ENCODE results near the gene KCNJ12. TPM values are rescaled to one million over a fixed set of nuclear protein-coding genes. Genes with fewer than 3 reads are reported as not detected.
A peak's percentile ranks its signal among the peaks of the same experiment; 100 is the strongest.

KCNJ12 gene
- total and polyA plus RNA-seq, 5 donors from 2014 or later: 0.15 TPM; not detected in 4

- Histone ChIP-seq H3K27me3 (ENCODE audit: control insufficient read depth, insufficient read depth, low read length) (no peaks in the 10 kb centered on the region), H3K4me3 (ENCODE audit: low read depth, low read length) (no peak overlapping the region), H3K9me3 (ENCODE audit: control insufficient read depth in 2 of 2, low read length in 2 of 2) (no peaks in the 10 kb centered on the region), H3K27ac (ENCODE audit: insufficient read depth, low read length, poor library complexity, severe bottlenecking) (no peak overlapping the region), H3K4me1 (ENCODE audit: control insufficient read depth, insufficient read depth, low read length, poor library complexity, severe bottlenecking) (no peaks in the 10 kb centered on the region), H3K36me3 (ENCODE audit: control insufficient read depth, insufficient read depth, low read length) (no peaks in the 10 kb centered on the region)
- H3K9me3 Mint-ChIP-seq: no peaks in the 10 kb centered on the region
- peak overlapping the region in 1 of 3 donors; percentile 66 for H3K27ac Mint-ChIP-seq
- H3K27me3 Mint-ChIP-seq: no peaks in the 10 kb centered on the region
- ATAC-seq (ENCODE audit: low read depth in 2 of 2): no peak
- peaks cover 0 to 15% (median 6%) of the 10 kb centered on the region in 4 donors for H3K4me1 Mint-ChIP-seq
- H3K4me3 Mint-ChIP-seq: no peak overlapping the region
- DNase-seq: no peak
- H3K36me3 Mint-ChIP-seq: no peaks in the 10 kb centered on the region
Observed at GRCh38 chr17:21458054-21458453, 81.9 kb downstream of the KCNJ12 start.

- H3K4me3 Mint-ChIP-seq: no peak overlapping the region
- H3K4me3 ChIP-seq (ENCODE audit: low read depth, low read length): no peak overlapping the region
Observed at GRCh38 chr17:21459536-21459935, 83.4 kb downstream of the KCNJ12 start.

GRCh38 chr17:21460358-21460757 lies 84.2 kb downstream of the KCNJ12 start:
- H3K4me3 ChIP-seq (ENCODE audit: low read depth, low read length): no peak overlapping the region
- Mint-ChIP-seq H3K4me3 (no peak overlapping the region), H3K36me3 (no peaks in the 10 kb centered on the region), H3K27ac (no peak overlapping the region), H3K27me3 (no peaks in the 10 kb centered on the region), H3K4me1 (peaks cover 0 to 24% (median 6%) of the 10 kb centered on the region in 4 donors), H3K9me3 (peaks cover 0 to 1% (median 0%) of the 10 kb centered on the region in 7 donors)
- H3K9me3 ChIP-seq (ENCODE audit: control insufficient read depth in 2 of 2, low read length in 2 of 2): no peaks in the 10 kb centered on the region
- H3K27me3 ChIP-seq (ENCODE audit: control insufficient read depth, insufficient read depth, low read length): no peaks in the 10 kb centered on the region
- DNase-seq: no peak
- H3K4me1 ChIP-seq (ENCODE audit: control insufficient read depth, insufficient read depth, low read length, poor library complexity, severe bottlenecking): no peaks in the 10 kb centered on the region
- no peaks in the 10 kb centered on the region for H3K36me3 ChIP-seq (ENCODE audit: control insufficient read depth, insufficient read depth, low read length)
- ATAC-seq (ENCODE audit: low read depth in 2 of 2): no peak
- H3K27ac ChIP-seq (ENCODE audit: insufficient read depth, low read length, poor library complexity, severe bottlenecking): no peak overlapping the region

More at GRCh38 chr17:21459536-21459935, 83.4 kb downstream of the KCNJ12 start:
- ATAC-seq (ENCODE audit: low read depth in 2 of 2) (no peak), DNase-seq (no peak)
- Mint-ChIP-seq H3K27ac (no peak overlapping the region), H3K9me3 (peaks cover 0 to 1% (median 0%) of the 10 kb centered on the region in 7 donors), H3K4me1 (peaks cover 0 to 24% (median 6%) of the 10 kb centered on the region in 4 donors), H3K36me3 (no peaks in the 10 kb centered on the region), H3K27me3 (no peaks in the 10 kb centered on the region)
- no peaks in the 10 kb centered on the region for H3K27me3 ChIP-seq (ENCODE audit: control insufficient read depth, insufficient read depth, low read length)
- no peaks in the 10 kb centered on the region for H3K9me3 ChIP-seq (ENCODE audit: control insufficient read depth in 2 of 2, low read length in 2 of 2)
- H3K27ac ChIP-seq (ENCODE audit: insufficient read depth, low read length, poor library complexity, severe bottlenecking): no peak overlapping the region
- no peaks in the 10 kb centered on the region for H3K4me1 ChIP-seq (ENCODE audit: control insufficient read depth, insufficient read depth, low read length, poor library complexity, severe bottlenecking)
- H3K36me3 ChIP-seq (ENCODE audit: control insufficient read depth, insufficient read depth, low read length): no peaks in the 10 kb centered on the region

GRCh38 chr17:21462237-21462636 lies 86.1 kb downstream of the KCNJ12 start:
- no peak for ATAC-seq (ENCODE audit: low read depth in 2 of 2)
- DNase-seq: no peak
- Mint-ChIP-seq H3K36me3 (no peaks in the 10 kb centered on the region), H3K4me3 (no peak overlapping the region), H3K27ac (peak overlapping the region in 1 of 3 donors; percentile 40), H3K9me3 (peaks cover 0 to 1% (median 0%) of the 10 kb centered on the region in 7 donors), H3K4me1 (peaks cover 0 to 15% (median 1%) of the 10 kb centered on the region in 4 donors), H3K27me3 (peaks cover 7% of the 10 kb centered on the region)
- Histone ChIP-seq H3K4me1 (ENCODE audit: control insufficient read depth, insufficient read depth, low read length, poor library complexity, severe bottlenecking) (no peaks in the 10 kb centered on the region), H3K9me3 (ENCODE audit: control insufficient read depth in 2 of 2, low read length in 2 of 2) (no peaks in the 10 kb centered on the region), H3K4me3 (ENCODE audit: low read depth, low read length) (no peak overlapping the region), H3K27ac (ENCODE audit: insufficient read depth, low read length, poor library complexity, severe bottlenecking) (no peak overlapping the region), H3K36me3 (ENCODE audit: control insufficient read depth, insufficient read depth, low read length) (no peaks in the 10 kb centered on the region), H3K27me3 (ENCODE audit: control insufficient read depth, insufficient read depth, low read length) (no peaks in the 10 kb centered on the region)

- no peak overlapping the region for H3K4me3 ChIP-seq (ENCODE audit: low read depth, low read length)
- ATAC-seq (ENCODE audit: low read depth in 2 of 2): peak in 1 of 2 donors; percentile 40
- peak in 1 of 3 donors; percentile 24 for DNase-seq
- Mint-ChIP-seq H3K36me3 (no peaks in the 10 kb centered on the region), H3K27ac (peak overlapping the region in 2 of 3 donors; percentile 38 to 46), H3K27me3 (peaks cover 7% of the 10 kb centered on the region), H3K4me3 (no peak overlapping the region), H3K4me1 (peaks cover 0 to 12% (median 0%) of the 10 kb centered on the region in 4 donors), H3K9me3 (peaks cover 0 to 1% (median 0%) of the 10 kb centered on the region in 7 donors)
- H3K27me3 ChIP-seq (ENCODE audit: control insufficient read depth, insufficient read depth, low read length): no peaks in the 10 kb centered on the region
- H3K9me3 ChIP-seq (ENCODE audit: control insufficient read depth in 2 of 2, low read length in 2 of 2): no peaks in the 10 kb centered on the region
- H3K36me3 ChIP-seq (ENCODE audit: control insufficient read depth, insufficient read depth, low read length): no peaks in the 10 kb centered on the region
- no peaks in the 10 kb centered on the region for H3K4me1 ChIP-seq (ENCODE audit: control insufficient read depth, insufficient read depth, low read length, poor library complexity, severe bottlenecking)
- H3K27ac ChIP-seq (ENCODE audit: insufficient read depth, low read length, poor library complexity, severe bottlenecking): no peak overlapping the region
Observed at GRCh38 chr17:21463204-21463661, 87.1 kb downstream of the KCNJ12 start.

- Histone ChIP-seq H3K27ac (ENCODE audit: insufficient read depth, low read length, poor library complexity, severe bottlenecking) (no peak overlapping the region), H3K36me3 (ENCODE audit: control insufficient read depth, insufficient read depth, low read length) (no peaks in the 10 kb centered on the region), H3K4me1 (ENCODE audit: control insufficient read depth, insufficient read depth, low read length, poor library complexity, severe bottlenecking) (no peaks in the 10 kb centered on the region), H3K27me3 (ENCODE audit: control insufficient read depth, insufficient read depth, low read length) (peaks cover under 1% of the 10 kb centered on the region), H3K9me3 (ENCODE audit: control insufficient read depth in 2 of 2, low read length in 2 of 2) (no peaks in the 10 kb centered on the region), H3K4me3 (ENCODE audit: low read depth, low read length) (no peak overlapping the region)
- H3K27me3 Mint-ChIP-seq: peaks cover 7% of the 10 kb centered on the region
- H3K9me3 Mint-ChIP-seq: peaks cover 0 to 1% (median 0%) of the 10 kb centered on the region in 7 donors
- DNase-seq (no peak), ATAC-seq (ENCODE audit: low read depth in 2 of 2) (no peak)
- peaks cover 0 to 12% (median 0%) of the 10 kb centered on the region in 4 donors for H3K4me1 Mint-ChIP-seq
- H3K27ac Mint-ChIP-seq: no peak overlapping the region
- no peak overlapping the region for H3K4me3 Mint-ChIP-seq
- no peaks in the 10 kb centered on the region for H3K36me3 Mint-ChIP-seq
Observed at GRCh38 chr17:21463779-21464407, 87.7 kb downstream of the KCNJ12 start.

GRCh38 chr17:21464611-21465021 lies 88.5 kb downstream of the KCNJ12 start:
- no peak overlapping the region for H3K4me3 Mint-ChIP-seq
- peaks cover 7% of the 10 kb centered on the region for H3K27me3 Mint-ChIP-seq
- Histone ChIP-seq H3K9me3 (ENCODE audit: control insufficient read depth in 2 of 2, low read length in 2 of 2) (no peaks in the 10 kb centered on the region), H3K27ac (ENCODE audit: insufficient read depth, low read length, poor library complexity, severe bottlenecking) (no peak overlapping the region), H3K27me3 (ENCODE audit: control insufficient read depth, insufficient read depth, low read length) (peaks cover 2% of the 10 kb centered on the region), H3K4me3 (ENCODE audit: low read depth, low read length) (no peak overlapping the region), H3K36me3 (ENCODE audit: control insufficient read depth, insufficient read depth, low read length) (no peaks in the 10 kb centered on the region), H3K4me1 (ENCODE audit: control insufficient read depth, insufficient read depth, low read length, poor library complexity, severe bottlenecking) (no peaks in the 10 kb centered on the region)
- peaks cover 0 to 12% (median 0%) of the 10 kb centered on the region in 4 donors for H3K4me1 Mint-ChIP-seq
- DNase-seq (no peak), ATAC-seq (ENCODE audit: low read depth in 2 of 2) (no peak)
- no peaks in the 10 kb centered on the region for H3K36me3 Mint-ChIP-seq
- peaks cover 0 to 1% (median 0%) of the 10 kb centered on the region in 7 donors for H3K9me3 Mint-ChIP-seq
- H3K27ac Mint-ChIP-seq: no peak overlapping the region

GRCh38 chr17:21466550-21466949 lies 90.4 kb downstream of the KCNJ12 start:
- Histone ChIP-seq H3K4me3 (ENCODE audit: low read depth, low read length) (no peak overlapping the region), H3K27ac (ENCODE audit: insufficient read depth, low read length, poor library complexity, severe bottlenecking) (no peak overlapping the region), H3K36me3 (ENCODE audit: control insufficient read depth, insufficient read depth, low read length) (no peaks in the 10 kb centered on the region), H3K9me3 (ENCODE audit: control insufficient read depth in 2 of 2, low read length in 2 of 2) (no peaks in the 10 kb centered on the region), H3K4me1 (ENCODE audit: control insufficient read depth, insufficient read depth, low read length, poor library complexity, severe bottlenecking) (no peaks in the 10 kb centered on the region), H3K27me3 (ENCODE audit: control insufficient read depth, insufficient read depth, low read length) (peaks cover 2% of the 10 kb centered on the region)
- no peaks in the 10 kb centered on the region for H3K36me3 Mint-ChIP-seq
- peaks cover 0 to 12% (median 0%) of the 10 kb centered on the region in 4 donors for H3K4me1 Mint-ChIP-seq
- H3K27me3 Mint-ChIP-seq: peaks cover 11% of the 10 kb centered on the region
- DNase-seq (no peak), ATAC-seq (ENCODE audit: low read depth in 2 of 2) (no peak)
- no peak overlapping the region for H3K4me3 Mint-ChIP-seq
- H3K27ac Mint-ChIP-seq: no peak overlapping the region
- peaks cover 0 to 1% (median 0%) of the 10 kb centered on the region in 7 donors for H3K9me3 Mint-ChIP-seq

Data from CD4-positive, CD25-positive, alpha-beta regulatory T cell (primary cell).